ENCODE results near the gene SLC30A9.

DNA sequence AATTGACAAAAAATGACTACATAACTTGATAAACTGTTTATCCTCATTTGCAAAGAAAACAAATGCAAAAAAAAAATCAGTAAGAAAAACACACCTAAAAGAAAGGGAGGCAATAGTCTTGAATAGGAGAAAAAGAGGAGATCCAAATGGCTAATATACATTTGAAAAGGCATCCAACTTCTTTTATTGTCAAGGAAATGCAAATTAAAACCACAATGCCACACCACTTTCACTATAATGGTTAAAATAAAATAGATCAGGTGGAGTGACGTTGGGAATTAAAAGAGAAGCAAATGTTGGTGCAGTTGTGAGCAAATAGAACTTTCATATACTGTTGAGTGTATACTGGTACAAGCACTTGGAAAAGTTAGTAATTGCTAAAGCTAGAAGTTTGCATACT is 5.2 kb upstream of the SLC30A9 start:
- TF ChIP-seq GATA2 (IDR thresholded peaks at IDR 0.05; ENCODE audit: low read depth, low read length) (no peak), GATA3 (IDR thresholded peaks at IDR 0.05; ENCODE audit: low read depth, low read length) (no peak)

Measured in SH-SY5Y (cell line).